SW 1271 (cell line): ENCODE data around the gene RRP1.

Source experiments
- DNase-seq, 2 experiments: peaks; one replicate each; lab custom pipeline; 2025; lab: John Stamatoyannopoulos, UW

Gene RRP1

GRCh38 chr21:43758811-43759210 is 30.6 kb upstream of the RRP1 start:
- DNase-seq, result no peak

GRCh38 chr21:43759651-43760050 is 29.7 kb upstream of the RRP1 start:
- DNase-seq, result no peak

- DNase-seq, result no peak
Measured at GRCh38 chr21:43760391-43760958, 28.9 kb upstream of the RRP1 start.

- no peak for DNase-seq
Measured at GRCh38 chr21:43761886-43762285, 27.5 kb upstream of the RRP1 start.

GRCh38 chr21:43762303-43763128 is 26.9 kb upstream of the RRP1 start:
- DNase-seq, result no peak

GRCh38 chr21:43763901-43764523 is 25.4 kb upstream of the RRP1 start:
- DNase-seq, result no peak

- DNase-seq, result no peak
Measured at GRCh38 chr21:43764576-43765495, 24.5 kb upstream of the RRP1 start.

GRCh38 chr21:43766734-43767497 is 22.5 kb upstream of the RRP1 start:
- DNase-seq, result no peak

- DNase-seq, result no peak
Measured at GRCh38 chr21:43767498-43767983, 21.8 kb upstream of the RRP1 start.

- peak in 1 of 2 experiments; percentile 3 for DNase-seq
Measured at GRCh38 chr21:43767984-43768867, 21.2 kb upstream of the RRP1 start.

GRCh38 chr21:43768868-43769167 is 20.6 kb upstream of the RRP1 start:
- no peak for DNase-seq

GRCh38 chr21:43769325-43769958 is 19.9 kb upstream of the RRP1 start:
- DNase-seq, result no peak

- DNase-seq, result no peak
Measured at GRCh38 chr21:43770066-43770655, 19.2 kb upstream of the RRP1 start.

- DNase-seq, result no peak
Measured at GRCh38 chr21:43771199-43771675, 18.1 kb upstream of the RRP1 start.

GRCh38 chr21:43771698-43772424 is 17.5 kb upstream of the RRP1 start:
- no peak for DNase-seq

- DNase-seq, result no peak
Measured at GRCh38 chr21:43772425-43772821, 17.0 kb upstream of the RRP1 start.

GRCh38 chr21:43774163-43774562 is 15.2 kb upstream of the RRP1 start:
- DNase-seq, result no peak

- no peak for DNase-seq
Measured at GRCh38 chr21:43775190-43775589, 14.2 kb upstream of the RRP1 start.
